ENCODE data around the gene CADM4. TPM values are rescaled to one million over a fixed set of nuclear protein-coding genes. Genes with fewer than 3 reads are reported as not detected.
A peak's percentile ranks its signal among the peaks of the same experiment; 100 is the strongest.

Gene CADM4
- total and polyA plus RNA-seq, 10 of the 15 experiments (the other 5 are each of a cell fraction or from before 2014, with no cell fraction given), result 0.04 to 0.12 (median 0.08) TPM; not detected in 5

GRCh38 chr19:43619262-43620060, 20.2 kb downstream of the CADM4 start, which contains the start of gene ZNF428:
Gene ZNF428, minus strand, starts transcription at chr19:43619629. Its CDS starts 5,325 bp downstream, at chr19:43614304.
- RAD21 ChIA-PET (ENCODE audit: unreplicated experiment), result no interaction called here
- ATAC-seq, result peak; percentile 95
- no TSS peak for BruUV-seq (replicated peaks)
- Histone ChIP-seq H3K9ac (ENCODE audit: control insufficient read depth, insufficient read depth, low read length) (peak within 1 kb of the TSS; percentile 85), H3K79me2 (ENCODE audit: control insufficient read depth, insufficient read depth, low read length) (peaks cover 18% of the 10 kb centered on the region), H2AFZ (ENCODE audit: control insufficient read depth, low read depth, low read length) (peak within 1 kb of the TSS; percentile 77), H3K27me3 (replicated peaks in 1 of 2; ENCODE audit: control insufficient read depth in 2 of 2, insufficient read depth in 2 of 2, low read length in 1 of 2) (no peaks in the 10 kb centered on the region), H3K4me1 (ENCODE audit: control insufficient read depth, insufficient read depth, low read length) (peaks cover 6% of the 10 kb centered on the region; the same call in 1 of the 2 replicates), H3K4me3 (peak within 1 kb of the TSS; percentile 82), H3K27ac (ENCODE audit: control insufficient read depth, insufficient read depth) (peak within 1 kb of the TSS; percentile 77), H3K9me3 (replicated peaks; ENCODE audit: control insufficient read depth, insufficient read depth, low read length) (no peaks in the 10 kb centered on the region), H3K4me2 (ENCODE audit: control insufficient read depth, insufficient read depth) (peak within 1 kb of the TSS; percentile 99), H4K20me1 (ENCODE audit: control insufficient read depth, insufficient read depth) (no peaks in the 10 kb centered on the region), H3K36me3 (ENCODE audit: control insufficient read depth in 2 of 2, insufficient read depth in 2 of 2, low read length in 1 of 2) (no peaks in the 10 kb centered on the region)
- SMC1A ChIA-PET (ENCODE audit: uncharacterized antibody, unreplicated experiment), result no interaction called here
- peak; percentile 67 for DNase-seq (ENCODE audit: low read depth, low spot score)
- WGBS (ENCODE audit: insufficient coverage, insufficient replicate concordance, low lambda C conversion rate, missing lambda C conversion rate), result under 1% methylated on average over 81 of the region's 81 CpGs
- FAIRE-seq, result peak; percentile 92
- CTCF ChIA-PET, result interaction anchor here (0.9 to 1.2 kb wide), 2 partner anchors 25 to 64 kb away, joined by 3 to 4 read pairs; no protein-coding TSS in a partner anchor
- in situ Hi-C loops (cut with MboI) (no loop called here), intact Hi-C loops (cut with micrococcal nuclease; ENCODE audit: unreplicated experiment) (loop anchor here (1.0 kb wide), 1 partner anchor 44 kb away; the partner anchor contains the start of genes PINLYP and XRCC1)
- POLR2A ChIA-PET, result no interaction called here
- TF ChIP-seq RCOR1 (conservative IDR thresholded peaks at IDR 0.05; ENCODE audit: low read depth, low read length), result no peak
- TF ChIP-seq IKZF2 (IDR thresholded peaks at IDR 0.05), result peak; percentile 11 to 16; a peak in 1 of 4 replicates
- no peak for TF ChIP-seq TCF7 (IDR thresholded peaks at IDR 0.05; ENCODE audit: borderline replicate concordance)
- 0 out of 2 replicates have a peak, but pooled peaks have one; percentile 30 for TF ChIP-seq TARDBP (IDR thresholded peaks at IDR 0.05; ENCODE audit: borderline replicate concordance)
- no peak for TF ChIP-seq REST (IDR thresholded peaks at IDR 0.05; ENCODE audit: low read depth, low read length)
- TF ChIP-seq CUX1 (IDR thresholded peaks at IDR 0.05; ENCODE audit: insufficient replicate concordance, low read depth, low read length), result no peak
- TF ChIP-seq ZNF592 (IDR thresholded peaks at IDR 0.05), result 0 out of 2 replicates have a peak, but pooled peaks have one; percentile 65
- no peak for TF ChIP-seq IRF4 (IDR thresholded peaks at IDR 0.05; ENCODE audit: low read depth, low read length)
- TF ChIP-seq DPF2 (IDR thresholded peaks at IDR 0.05), result peak; percentile 80; the same call in 1 of the 2 replicates
- no peak for TF ChIP-seq MXI1 (IDR thresholded peaks at IDR 0.05; ENCODE audit: low read depth, low read length)
